Endometrium (tissue), 2 donors: Measurements from ENCODE around the gene THADA.
"Not testable (repeated sequence)": the region's sequence is repeated elsewhere in the genome, so short reads cannot be mapped to it uniquely, and the experiment has no call there.

Source experiments
- FAIRE-seq: peaks from 2 replicates; lab custom pipeline; 2012; peaks lifted over from hg19 to GRCh38; lab: Jason Lieb, UNC
- donor health status: control.
- donor health status: control.

Gene THADA

GRCh38 chr2:43414033-43414432, 181.8 kb downstream of the THADA start:
- FAIRE-seq = peak; percentile 31

GRCh38 chr2:43412114-43412753, 183.6 kb downstream of the THADA start:
- peak; percentile 43 for FAIRE-seq

GRCh38 chr2:43410055-43410604, 185.7 kb downstream of the THADA start:
- no peak for FAIRE-seq

- FAIRE-seq = peak; percentile 98
Observed at GRCh38 chr2:43408407-43409160, 187.3 kb downstream of the THADA start.

GRCh38 chr2:43407935-43408334, 187.9 kb downstream of the THADA start:
- FAIRE-seq = no peak

- no peak for FAIRE-seq
Observed at GRCh38 chr2:43406651-43407279, 189.1 kb downstream of the THADA start.

GRCh38 chr2:43405829-43406228, 190.0 kb downstream of the THADA start:
- FAIRE-seq = peak; percentile 80

- no peak for FAIRE-seq
Observed at GRCh38 chr2:43402452-43402937, 193.3 kb downstream of the THADA start.

GRCh38 chr2:43402002-43402401, 193.8 kb downstream of the THADA start:
- no peak for FAIRE-seq

- no peak for FAIRE-seq
Observed at GRCh38 chr2:43400508-43400907, 195.3 kb downstream of the THADA start.

GRCh38 chr2:43399515-43400264, 196.1 kb downstream of the THADA start:
- peak; percentile 98 for FAIRE-seq

- no peak for FAIRE-seq
Observed at GRCh38 chr2:43399098-43399497, 196.7 kb downstream of the THADA start.

- FAIRE-seq = no peak
Observed at GRCh38 chr2:43397821-43398220, 198.0 kb downstream of the THADA start.

- no peak for FAIRE-seq
Observed at GRCh38 chr2:43397411-43397810, 198.4 kb downstream of the THADA start.

- FAIRE-seq = not testable (repeated sequence)
Observed at GRCh38 chr2:43396344-43396743, 199.5 kb downstream of the THADA start.

GRCh38 chr2:43393918-43394317, 201.9 kb downstream of the THADA start:
- FAIRE-seq = no peak

GRCh38 chr2:43391878-43392215, 204.0 kb downstream of the THADA start:
- no peak for FAIRE-seq

GRCh38 chr2:43391201-43391877, 204.5 kb downstream of the THADA start:
- no peak for FAIRE-seq

- no peak for FAIRE-seq
Observed at GRCh38 chr2:43389581-43390466, 206.0 kb downstream of the THADA start.

GRCh38 chr2:43388371-43388770, 207.5 kb downstream of the THADA start:
- FAIRE-seq = no peak
